A549 (cell line): ENCODE results near the gene CDK9. TPM values are rescaled to one million over a fixed set of nuclear protein-coding genes. Genes with fewer than 3 reads are reported as not detected.

Experiments used
- ATAC-seq, 2 experiments: fragments of 200-7000 bp in 1 of 2; fragments of >200 bp in 1 of 2; cut with Nextera tagmentation in 1 of 2; cut with Tn5 transposase in 1 of 2; 3 replicates each; pipeline versions ENCODE4 v1.8.0 to v1.9.1; 2018 to 2020; ENCODE audit warnings: mild to moderate bottlenecking in 1 of 2, moderate library complexity in 1 of 2
- CTCF ChIA-PET: fragments of 300-600 bp; sonication (Branson Sonifier 250); formaldehyde crosslinking; extraction: SDS; loops from one replicate; lab custom pipeline; 2021; ENCODE audit warnings: antibody characterized with exemption, inconsistent platforms; lab: Yijun Ruan, JAX
- POLR2A ChIA-PET: fragments of 350-600 bp; formaldehyde crosslinking; extraction: SDS; loops from one replicate; lab custom pipeline; 2021; ENCODE audit warnings: antibody characterized with exemption, inconsistent platforms; lab: Yijun Ruan, JAX
- DNase-seq, 2 experiments: peaks; one replicate each; pipeline versions ENCODE4 v3.0.0 to v3.0.0-alpha.2; 2011 to 2016; ENCODE audit warnings: low read depth in 1 of 2, low spot score in 1 of 2
- FAIRE-seq: peaks from 2 replicates; lab custom pipeline; 2011; peaks lifted over from hg19 to GRCh38; lab: Jason Lieb, UNC
- H3K27ac ChIP-seq, 2 experiments: fragments of >200 bp; sonication (Bioruptor Twin); formaldehyde crosslinking; 3 replicates each; pipeline ENCODE4 v1.5.1; 2016 to 2017
- H3K4me1 ChIP-seq: fragments of >200 bp; sonication (Bioruptor Twin); formaldehyde crosslinking; 3 replicates; pipeline ENCODE4 v1.6.1; 2016
- H3K4me2 ChIP-seq: fragments of >200 bp; sonication (Bioruptor Twin); formaldehyde crosslinking; 3 replicates; pipeline ENCODE4 v1.6.1; 2016
- H3K4me3 ChIP-seq: fragments of >200 bp; sonication (Bioruptor Twin); formaldehyde crosslinking; 3 replicates; pipeline ENCODE4 v1.5.1; 2016
- H3K9me3 ChIP-seq: fragments of >200 bp; sonication (Bioruptor Twin); formaldehyde crosslinking; 3 replicates; pipeline ENCODE4 v1.6.1; 2016
- BHLHE40 ChIP-seq: IDR thresholded peaks from 2 replicates; pipeline ENCODE4 v1.6.1; 2012; ENCODE audit warnings: low read depth, low read length, inconsistent platforms
- CTCF ChIP-seq: fragments of >200 bp; sonication (Bioruptor Twin); formaldehyde crosslinking; IDR thresholded peaks from 3 replicates; pipeline ENCODE4 v1.5.1; 2016
- ELK1 ChIP-seq: fragments of 150-350 bp; IDR thresholded peaks from 2 replicates; pipeline ENCODE4 v1.6.1; 2014; ENCODE audit warnings: low read depth, mild to moderate bottlenecking, low read length
- EP300 ChIP-seq, 2 experiments: fragments of >200 bp; sonication (Bioruptor Twin); formaldehyde crosslinking; IDR thresholded peaks; 2 replicates in 1 of 2; 3 replicates in 1 of 2; pipeline ENCODE4 v1.6.1; 2016 to 2017
- FOSL2 ChIP-seq, 2 experiments: fragments of 450-650 bp in 1 of 2; fragments of >200 bp in 1 of 2; sonication (Bioruptor Twin) in 1 of 2; formaldehyde crosslinking; IDR thresholded peaks; 2 replicates each; pipeline versions ENCODE4 v1.5.0 to v1.6.1; 2016 to 2020; ENCODE audit warnings: mild to moderate bottlenecking in 1 of 2, moderate library complexity in 1 of 2
- GATA3 ChIP-seq: IDR thresholded peaks from 2 replicates; pipeline ENCODE4 v1.6.1; 2012; ENCODE audit warnings: borderline replicate concordance
- HDAC2 ChIP-seq: fragments of 200-600 bp; sonication (generic); IDR thresholded peaks from 2 replicates; pipeline ENCODE4 v1.6.1; 2016
- HMGXB4 ChIP-seq: fragments of 250-450 bp; sonication (Bioruptor Pico); IDR thresholded peaks from 2 replicates; pipeline ENCODE4 v1.5.0; 2021; ENCODE audit warnings: mild to moderate bottlenecking, moderate library complexity, borderline replicate concordance
- JUN ChIP-seq, 2 experiments: fragments of >200 bp; sonication (Bioruptor Twin); formaldehyde crosslinking; IDR thresholded peaks; 2 replicates in 1 of 2; 3 replicates in 1 of 2; pipeline ENCODE4 v1.6.1; 2016 to 2017
- JUNB ChIP-seq: fragments of >200 bp; sonication (Bioruptor Twin); formaldehyde crosslinking; IDR thresholded peaks from 2 replicates; pipeline ENCODE4 v1.6.1; 2016
- KDM5A ChIP-seq: fragments of 200-600 bp; sonication (generic); IDR thresholded peaks from 2 replicates; pipeline ENCODE4 v1.6.1; 2016; ENCODE audit warnings: antibody characterized with exemption, mild to moderate bottlenecking
- MAX ChIP-seq: IDR thresholded peaks from 2 replicates; pipeline ENCODE4 v1.6.1; 2012
- MAZ ChIP-seq: fragments of 150-350 bp; IDR thresholded peaks from 2 replicates; pipeline ENCODE4 v1.6.1; 2014; ENCODE audit warnings: antibody characterized with exemption, low read depth, low read length, borderline replicate concordance
- MYC ChIP-seq: IDR thresholded peaks from 2 replicates; pipeline ENCODE4 v1.6.1; 2012; ENCODE audit warnings: mild to moderate bottlenecking, inconsistent platforms, low read length, improper control_type of control experiment, borderline replicate concordance
- NFE2L2 ChIP-seq: fragments of 150-350 bp; conservative IDR thresholded peaks from 2 replicates; pipeline ENCODE4 v1.6.1; 2014; ENCODE audit warnings: low read length
- NR3C1 ChIP-seq: fragments of >200 bp; sonication (Bioruptor Twin); formaldehyde crosslinking; IDR thresholded peaks from 3 replicates; pipeline ENCODE4 v1.6.1; 2017
- POLR2A ChIP-seq: IDR thresholded peaks from 2 replicates; pipeline ENCODE4 v1.6.1; 2012; ENCODE audit warnings: mild to moderate bottlenecking, low read length
- RCOR1 ChIP-seq: fragments of 150-350 bp; IDR thresholded peaks from 2 replicates; pipeline ENCODE4 v1.6.1; 2014; ENCODE audit warnings: antibody characterized with exemption, low read length, low read depth
- REST ChIP-seq: fragments of 200-600 bp; sonication (generic); IDR thresholded peaks from 2 replicates; pipeline ENCODE4 v1.6.1; 2016; ENCODE audit warnings: antibody characterized with exemption, mild to moderate bottlenecking, moderate library complexity
- ZC3H11A ChIP-seq: fragments of 450-650 bp; IDR thresholded peaks from 2 replicates; pipeline ENCODE4 v1.6.1; 2014; ENCODE audit warnings: antibody characterized with exemption, mild to moderate bottlenecking
- ZSCAN20 ChIP-seq: fragments of 250-450 bp; sonication (Bioruptor Pico); IDR thresholded peaks from 2 replicates; pipeline ENCODE4 v1.8.0; 2022; ENCODE audit warnings: mild to moderate bottlenecking, moderate library complexity
- WGBS: methylation state at CpG from one replicate; pipeline ENCODE4 v1.1.6; 2017; ENCODE audit errors: missing lambda C conversion rate; 5-methylcytosine and 5-hydroxymethylcytosine counted together
- polyA plus RNA-seq, 4 experiments: library from polyadenylated mRNA; depleted of rRNA in 3 of 4; stranded (reverse); fragments of >200 nt; fragmentation: RNase III in 1 of 4; extraction: RNeasy Plus Mini Kit Qiagen cat#74134 plus additional on column Dnase treatment in 1 of 4; gene quantifications; 2 replicates in 3 of 4; 3 replicates in 1 of 4; pipeline ENCODE4 v1.2.3, GENCODE V29; 2011 to 2017

The CDK9 gene
- polyA plus RNA-seq, 2 of the 4 experiments (the other 2 are of a cell fraction) = 43.8 to 45.7 TPM

- ATAC-seq (no peak), FAIRE-seq (no peak), DNase-seq (no peak)
- Histone ChIP-seq H3K4me1 (peaks cover 4% of the 10 kb centered on the region; the same call in 1 of the 3 replicates), H3K4me2 (no peak overlapping the region), H3K9me3 (no peaks in the 10 kb centered on the region), H3K27ac (no peak overlapping the region), H3K4me3 (no peak overlapping the region)
- ChIA-PET POLR2A (no interaction called here), CTCF (interaction anchor here (1.3 to 15.5 kb wide), 7 partner anchors 16 to 357 kb away, joined by 3 to 157 read pairs (median 6); partner anchors contain the start of genes CDK9, SH2D3C and TOR2A)
- TF ChIP-seq EP300 (IDR thresholded peaks at IDR 0.05) (no peak), KDM5A (no peak), HMGXB4 (CRISPR knock-in tag) (no peak), GATA3 (no peak), ZSCAN20 (CRISPR knock-in tag) (no peak), ZC3H11A (no peak), HDAC2 (no peak), RCOR1 (no peak), NR3C1 (no peak), BHLHE40 (no peak), MAZ (no peak), POLR2A (no peak), ELK1 (no peak), JUN (IDR thresholded peaks at IDR 0.05) (no peak), JUNB (no peak), FOSL2 (IDR thresholded peaks at IDR 0.05) (no peak), FOSL2 (CRISPR knock-in tag; IDR thresholded peaks at IDR 0.05) (no peak)
- WGBS = 43% methylated on average over 12 of the region's 13 CpGs
Measured at GRCh38 chr9:127767909-127768331, 17.9 kb upstream of the CDK9 start.

- ChIA-PET CTCF (interaction anchor here (1.1 to 15.5 kb wide), 5 partner anchors 15 to 179 kb away, joined by 3 to 157 read pairs (median 15); partner anchors contain the start of genes CDK9, SH2D3C and TOR2A), POLR2A (no interaction called here)
- H3K9me3 ChIP-seq = no peaks in the 10 kb centered on the region
- ATAC-seq (no peak), FAIRE-seq (no peak), DNase-seq (no peak)
- no peak overlapping the region for H3K4me2 ChIP-seq
- no peak overlapping the region for H3K4me3 ChIP-seq
- H3K27ac ChIP-seq = no peak overlapping the region
- WGBS = 73% methylated on average over 8 of the region's 8 CpGs
- H3K4me1 ChIP-seq = peaks cover 4% of the 10 kb centered on the region; the same call in 1 of the 3 replicates
- TF ChIP-seq MAX (no peak), MAZ (no peak), ELK1 (no peak), REST (no peak), NFE2L2 (no peak), CTCF (no peak), GATA3 (no peak), MYC (no peak)
Measured at GRCh38 chr9:127768698-127769097, 17.1 kb upstream of the CDK9 start.
